Activated CD4-positive, alpha-beta T cell treated with anti-CD3 and anti-CD28 coated beads for 4 hours (primary cell): Measurements from ENCODE around the gene COQ8A.

Experiments
- DNase-seq, 2 donors: peaks; one replicate each; pipeline ENCODE4 v3.0.0-alpha.2; 2020

COQ8A gene

DNA sequence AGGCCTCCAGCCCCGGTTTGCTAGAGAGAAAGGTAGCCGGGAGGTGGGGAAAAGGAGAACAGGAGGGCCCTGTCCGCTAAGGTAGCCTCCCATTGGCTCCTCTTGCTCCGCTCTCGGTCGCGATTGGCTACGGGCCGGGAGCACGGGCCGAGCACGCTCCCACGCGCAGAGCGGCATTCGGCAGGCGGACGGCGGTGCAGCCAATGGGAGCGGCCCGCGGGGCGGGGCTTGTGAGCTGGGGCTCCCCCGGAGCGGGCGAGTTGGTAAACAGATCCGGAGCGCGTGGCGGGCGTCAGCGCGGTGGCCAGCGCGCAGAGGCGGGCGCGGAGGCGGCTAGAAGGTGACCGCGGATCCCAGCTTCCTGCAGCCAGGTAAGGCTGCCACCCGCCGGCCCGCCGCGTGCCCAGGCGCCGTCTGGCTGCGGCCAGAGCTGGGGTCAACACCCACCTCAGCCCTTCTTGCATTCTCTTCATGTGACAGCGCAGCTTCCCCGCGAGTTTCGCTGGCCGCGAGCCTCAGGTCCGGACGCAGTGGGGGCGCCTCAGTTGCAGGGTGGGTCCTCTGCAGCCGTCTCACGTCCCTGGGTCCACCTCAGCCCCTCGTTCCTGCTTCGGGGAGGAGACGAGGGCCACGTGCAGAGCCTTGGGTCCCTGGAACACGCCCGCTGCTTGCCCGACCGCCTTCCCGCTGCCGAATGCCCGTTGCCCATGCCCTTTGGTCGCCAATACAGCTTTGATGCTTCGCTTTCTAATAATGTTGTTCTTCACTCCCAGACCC, at the start of gene COQ8A:
Gene COQ8A (plus strand): TSS at position 266 of the 777 bp plus-strand sequence. CDS start 21,092 bp downstream, outside the sequence.
- peak; percentile 98 to 99 for DNase-seq

GRCh38 chr1:226890331-226891108, 49.6 kb upstream of the COQ8A start:
- no peak for DNase-seq

DNA sequence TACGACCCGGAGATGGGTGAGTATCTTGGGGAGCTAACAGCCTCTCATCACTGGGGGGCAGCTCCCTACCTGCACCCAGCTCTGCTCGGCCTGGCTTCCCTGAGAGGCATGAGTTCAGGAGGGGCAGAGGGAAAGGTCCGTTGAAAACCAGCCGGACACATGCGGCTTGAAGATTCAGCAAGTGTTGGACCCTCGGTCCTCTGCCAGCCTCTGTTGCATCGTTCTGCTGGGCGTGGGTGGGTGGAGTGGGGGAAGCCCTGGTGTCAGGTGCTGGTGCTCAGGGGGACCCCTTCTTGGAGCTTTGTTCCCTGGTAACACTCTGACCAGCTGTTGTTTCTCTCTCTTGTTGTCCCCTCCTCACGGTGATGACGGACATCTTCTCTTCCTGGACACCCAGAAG, 48.7 kb upstream of the COQ8A start:
- no peak for DNase-seq

GRCh38 chr1:226891846-226892523, 48.1 kb upstream of the COQ8A start:
- no peak for DNase-seq

- DNase-seq, result no peak
These were observed 47.6 kb upstream of the COQ8A start for GRCh38 chr1:226892524-226892875.

- DNase-seq, result no peak
These were observed 46.2 kb upstream of the COQ8A start for GRCh38 chr1:226893936-226894335.

- DNase-seq, result no peak
These were observed 45.3 kb upstream of the COQ8A start for GRCh38 chr1:226894826-226895225.

DNA sequence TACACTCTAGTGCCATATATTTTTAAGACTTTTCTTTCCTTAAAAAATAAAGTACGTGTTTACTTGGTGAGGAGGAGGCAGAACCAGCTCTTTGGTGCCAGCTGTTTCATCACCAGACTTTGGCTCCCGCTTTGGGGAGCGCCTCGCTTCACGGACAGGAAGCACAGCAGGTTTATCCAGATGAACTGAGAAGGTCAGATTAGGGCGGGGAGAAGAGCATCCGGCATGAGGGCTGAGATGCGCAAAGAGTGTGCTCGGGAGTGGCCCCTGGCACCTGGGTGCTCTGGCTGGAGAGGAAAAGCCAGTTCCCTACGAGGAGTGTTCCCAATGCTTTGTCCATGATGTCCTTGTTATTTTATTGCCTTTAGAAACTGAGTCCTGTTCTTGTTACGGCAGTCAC, 44.5 kb upstream of the COQ8A start:
- no peak for DNase-seq

- no peak for DNase-seq
These were observed 41.8 kb upstream of the COQ8A start for GRCh38 chr1:226898246-226898645.

DNA sequence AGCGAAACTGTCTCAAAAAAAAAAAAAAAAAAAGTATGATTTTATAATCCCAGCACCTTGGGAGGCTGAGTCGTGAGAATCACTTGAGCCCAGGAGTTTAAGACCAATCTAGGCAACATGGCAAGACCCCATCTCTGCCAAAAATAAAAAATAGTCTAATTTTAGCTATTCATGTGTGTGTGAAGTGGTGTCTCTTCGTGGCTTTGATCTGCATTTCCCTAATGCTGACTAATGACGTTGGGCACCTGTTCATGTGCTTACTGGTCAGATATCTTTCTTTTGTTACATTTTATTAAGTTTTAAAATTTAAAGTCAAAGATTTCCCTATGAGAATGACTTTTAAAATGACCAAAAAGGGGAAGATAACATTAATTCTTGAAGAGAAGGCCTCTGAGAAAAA, 38.7 kb upstream of the COQ8A start:
- DNase-seq, result no peak

GRCh38 chr1:226902601-226903000, 37.5 kb upstream of the COQ8A start:
- DNase-seq, result no peak

GRCh38 chr1:226903819-226904716, 36.0 kb upstream of the COQ8A start:
- DNase-seq, result no peak

DNA sequence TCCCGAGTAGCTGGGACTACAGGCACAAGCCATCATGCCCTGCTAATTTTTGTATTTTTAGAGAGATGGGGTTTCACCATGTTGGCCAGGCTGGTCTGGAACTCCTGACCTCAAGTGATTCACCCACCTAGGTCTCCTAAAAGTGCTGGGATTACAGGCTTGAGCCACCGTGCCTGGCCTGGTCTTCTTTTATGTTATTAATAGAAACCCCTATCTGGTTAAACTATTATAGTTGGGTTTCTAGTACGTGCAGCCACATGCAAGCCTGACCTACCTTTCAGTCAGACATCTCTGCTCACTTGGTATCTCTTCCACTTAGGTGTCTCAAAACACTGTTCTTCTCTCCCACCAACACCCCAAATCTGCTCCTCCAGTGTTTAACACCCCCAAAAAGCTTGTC, 35.3 kb upstream of the COQ8A start:
- DNase-seq, result no peak

DNA sequence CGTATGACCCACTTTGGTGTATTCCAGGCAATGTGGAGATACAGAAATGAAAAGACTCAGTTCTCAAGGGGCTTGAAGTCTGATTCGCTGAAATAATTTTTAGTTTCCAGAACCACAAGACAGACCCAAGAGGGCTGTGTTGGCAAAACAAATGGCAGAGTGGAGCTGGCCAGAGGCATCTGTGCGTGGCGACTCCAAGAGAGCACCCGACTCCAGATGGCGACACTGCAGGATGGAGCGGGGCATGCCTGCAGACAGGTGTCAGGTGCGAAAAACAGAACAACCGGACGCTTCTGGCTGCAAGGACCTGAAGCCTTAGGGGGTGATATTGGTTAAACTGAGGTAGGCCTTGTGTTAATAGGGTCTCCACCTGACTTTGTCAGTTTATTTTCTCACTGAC, 31.7 kb upstream of the COQ8A start:
- no peak for DNase-seq

DNA sequence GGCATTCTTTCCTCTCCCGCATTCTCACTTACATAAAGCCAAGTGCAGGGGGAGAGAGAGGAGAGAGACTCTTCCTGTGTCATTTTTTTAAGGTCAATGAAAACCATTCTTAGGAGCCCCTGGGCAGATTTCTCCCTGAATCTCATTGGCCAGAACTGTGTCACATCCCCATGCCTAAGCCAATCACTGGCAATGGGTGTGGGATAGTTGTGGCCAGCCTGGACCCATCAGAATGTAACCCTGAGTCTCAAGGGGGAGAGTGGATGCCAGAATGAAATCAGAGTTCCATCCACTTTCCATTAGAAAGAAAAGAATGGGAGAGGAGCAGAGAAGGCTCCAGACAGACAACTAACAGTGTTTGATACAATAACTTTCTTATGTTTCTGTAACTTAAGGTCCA, 31.2 kb upstream of the COQ8A start:
- DNase-seq, result no peak

DNA sequence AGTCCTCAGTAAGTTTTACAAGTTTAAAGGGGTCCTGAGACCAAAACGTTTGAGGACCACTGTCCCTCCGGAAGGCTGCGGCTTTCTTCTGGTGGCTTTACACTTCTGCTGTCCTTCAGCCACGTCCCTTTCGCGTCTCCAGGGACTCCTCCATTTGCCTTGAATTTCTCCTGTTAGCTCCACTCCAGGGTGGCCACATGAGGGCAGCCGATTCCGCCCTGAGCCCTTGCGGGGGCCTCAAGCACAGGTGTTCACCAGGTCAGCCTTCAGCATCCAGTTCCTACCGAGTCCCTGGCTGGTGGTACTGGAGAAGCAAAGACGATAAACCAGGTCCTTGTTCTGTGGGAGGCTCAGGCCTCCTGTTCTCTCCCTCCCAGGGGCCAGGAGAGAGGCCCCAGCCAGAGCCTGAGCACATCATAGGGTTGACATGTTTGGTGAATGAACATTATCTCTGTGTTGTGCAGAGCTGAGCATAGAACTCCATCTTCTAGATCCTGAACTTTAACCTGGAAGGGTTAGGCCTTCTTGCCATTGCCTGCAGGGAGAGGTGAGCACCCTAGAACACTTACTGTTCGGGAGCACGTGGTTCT, 27.4 kb upstream of the COQ8A start:
- DNase-seq, result peak; percentile 36 to 37

DNA sequence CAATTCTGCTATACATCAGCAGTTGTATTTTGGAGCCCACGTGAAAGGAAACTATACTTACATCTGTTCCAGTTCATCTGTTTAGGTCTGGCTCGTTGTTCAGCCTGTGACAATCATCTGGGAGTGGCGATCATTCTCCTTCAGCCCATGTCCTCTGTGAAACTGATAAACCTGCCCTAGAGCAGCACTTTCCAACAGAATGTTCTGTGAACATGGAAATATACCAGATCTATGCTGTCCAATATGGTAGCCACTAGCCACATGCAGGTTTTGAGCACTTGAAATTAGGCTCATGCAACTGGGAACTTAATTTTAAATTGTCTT, 24.5 kb upstream of the COQ8A start:
- no peak for DNase-seq

DNA sequence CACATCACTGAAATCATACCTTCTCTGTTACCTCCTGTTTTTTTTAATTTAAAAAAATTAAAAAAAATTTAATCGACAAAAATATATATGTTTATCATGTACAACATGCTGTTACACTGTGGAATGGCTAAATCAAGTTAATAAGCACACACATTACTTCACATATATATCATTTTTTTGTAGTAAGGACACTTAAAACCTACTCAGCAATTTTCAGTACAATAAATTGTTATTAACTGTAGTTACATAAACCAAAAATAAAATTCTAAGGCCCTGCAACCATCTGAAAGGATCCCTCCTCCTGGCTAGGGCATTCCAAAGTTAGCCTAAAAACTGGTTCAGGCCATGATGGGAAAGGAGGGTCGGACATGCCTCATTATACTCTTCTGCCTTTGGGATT, 23.6 kb upstream of the COQ8A start:
- no peak for DNase-seq

GRCh38 chr1:226919587-226919986, 20.5 kb upstream of the COQ8A start:
- no peak for DNase-seq

GRCh38 chr1:226919995-226920394, 20.1 kb upstream of the COQ8A start:
- no peak for DNase-seq

DNA sequence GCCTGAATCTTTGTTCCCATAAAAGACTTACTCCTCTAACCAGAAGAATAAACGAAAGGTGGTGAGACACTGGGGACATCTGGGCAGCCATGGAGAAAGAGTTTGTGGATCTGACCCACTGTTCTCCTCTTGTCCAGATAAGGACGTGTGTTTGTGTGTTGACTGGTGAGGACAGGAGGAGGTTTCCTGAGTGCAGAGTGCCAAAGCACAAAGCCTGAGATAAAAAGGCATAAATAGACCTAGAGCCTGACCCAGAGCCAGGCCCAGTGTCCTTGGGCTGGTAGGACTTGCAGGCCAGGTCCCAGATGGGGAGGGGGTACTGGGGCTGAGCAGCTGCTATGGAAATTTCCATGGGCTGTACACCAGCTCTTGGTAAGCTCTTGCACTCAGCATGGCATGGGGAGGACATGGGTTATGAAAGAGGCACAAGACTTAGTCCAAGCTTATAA, 19.6 kb upstream of the COQ8A start:
- no peak for DNase-seq

DNA sequence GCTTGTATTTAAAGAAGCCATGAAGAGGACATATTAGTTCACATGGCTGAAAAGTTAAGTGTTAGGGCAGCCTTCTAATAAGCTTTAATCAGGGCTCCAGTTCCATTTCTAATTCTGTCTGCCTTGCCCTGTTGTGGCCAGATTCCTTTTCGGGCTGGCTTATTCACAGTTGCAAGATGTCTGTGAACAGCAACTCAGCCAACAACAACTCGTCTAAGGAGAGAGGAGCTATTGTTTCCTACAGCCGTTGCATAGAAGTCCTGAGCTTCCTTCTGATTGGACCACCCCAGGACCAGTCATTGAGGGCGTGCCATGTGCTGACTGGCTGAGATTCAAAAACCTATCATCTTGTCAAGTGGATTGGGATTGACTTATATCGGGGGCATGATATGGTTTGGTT, 18.6 kb upstream of the COQ8A start:
- no peak for DNase-seq
